ENCODE measurements around the gene CBX6.

- no peak for TF ChIP-seq POLR2A (IDR thresholded peaks at IDR 0.05; ENCODE audit: extremely low read depth, insufficient read length)
- TF ChIP-seq CTCF (IDR thresholded peaks at IDR 0.05; ENCODE audit: low read depth, low read length), result no peak
- no peak for TF ChIP-seq MAX (IDR thresholded peaks at IDR 0.05; ENCODE audit: low read depth, low read length)
Observed at GRCh38 chr22:38867471-38868285, 4.3 kb downstream of the CBX6 start.
